ENCODE measurements around the gene LILRA2.
"Not testable (repeated sequence)": the region's sequence is repeated elsewhere in the genome, so short reads cannot be mapped to it uniquely, and the experiment has no call there.

Gene LILRA2

DNA sequence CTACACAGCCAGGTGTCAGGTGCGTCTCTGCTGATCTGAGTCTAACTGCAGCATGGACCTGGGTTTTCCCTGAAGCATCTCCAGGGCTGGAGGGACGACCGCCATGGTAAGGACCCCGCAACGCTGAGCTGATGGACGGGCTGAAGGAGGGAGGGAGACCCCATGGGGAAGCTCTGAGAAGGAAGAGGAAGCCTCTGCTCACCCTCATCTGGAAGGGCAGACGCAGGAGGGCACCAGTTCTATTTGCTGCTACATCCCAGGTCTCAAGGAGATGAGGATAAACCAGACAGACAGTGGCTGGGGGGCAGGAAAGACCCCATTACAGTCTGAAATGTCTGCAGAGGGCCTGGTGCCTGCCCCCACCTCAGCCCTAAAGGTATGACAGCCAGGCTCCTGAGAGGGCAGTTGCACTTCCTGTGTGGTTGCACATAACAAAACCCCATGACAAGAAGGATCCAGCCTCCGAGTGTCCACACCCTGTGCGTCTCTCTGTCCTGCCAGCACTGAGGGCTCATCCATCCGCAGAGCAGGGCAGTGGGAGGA lies at the start of gene LILRA2:
Gene LILRA2, plus strand, starts transcription at position 461 of the 543 bp plus-strand sequence. CDS start 89 bp downstream, outside the sequence.
- DNase-seq = no peak

- no peak for DNase-seq
Measured at GRCh38 chr19:54525636-54526035, 48.0 kb upstream of the LILRA2 start.

- no peak for DNase-seq
Measured at GRCh38 chr19:54526972-54527371, 46.6 kb upstream of the LILRA2 start.

DNA sequence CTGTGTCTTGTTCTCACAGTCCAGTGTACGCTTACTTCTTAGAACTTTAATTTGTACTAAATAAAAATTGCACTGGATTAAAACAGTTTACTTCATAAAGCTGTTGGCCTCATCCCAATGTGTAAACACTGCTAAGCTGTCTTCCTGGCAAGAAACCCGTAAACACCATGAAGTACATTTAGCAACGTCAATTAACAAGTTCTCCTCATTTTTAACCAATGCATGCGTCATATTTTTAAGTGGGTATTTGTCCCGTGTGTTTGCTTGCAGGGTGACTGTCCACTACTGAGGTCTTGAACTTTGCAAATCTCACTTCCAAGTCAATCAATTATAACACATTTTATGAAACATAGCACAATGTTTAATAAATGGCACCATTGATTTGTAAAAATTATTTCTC lies 42.7 kb upstream of the LILRA2 start:
- no peak for DNase-seq

DNA sequence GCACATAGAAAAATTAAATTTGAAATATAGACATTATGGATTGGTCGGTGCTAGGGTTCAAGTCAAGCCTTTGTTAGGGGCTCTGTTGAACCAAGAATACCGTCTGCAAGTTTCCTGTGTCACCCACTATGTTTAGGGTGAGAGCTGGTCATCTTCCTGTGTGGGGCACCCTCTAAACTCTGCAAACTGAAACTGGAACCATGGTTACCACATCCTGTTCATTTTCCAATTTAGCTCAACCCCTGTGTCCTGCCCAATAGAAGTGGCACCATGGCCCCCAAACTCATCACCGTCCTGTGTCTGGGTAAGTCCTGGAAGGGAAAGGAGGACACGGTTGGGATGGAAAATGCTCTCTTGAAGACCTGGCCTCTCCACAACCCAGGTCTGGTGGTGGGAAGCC lies 41.1 kb upstream of the LILRA2 start:
- no peak for DNase-seq

GRCh38 chr19:54533476-54533875 lies 40.1 kb upstream of the LILRA2 start:
- DNase-seq = no peak

DNA sequence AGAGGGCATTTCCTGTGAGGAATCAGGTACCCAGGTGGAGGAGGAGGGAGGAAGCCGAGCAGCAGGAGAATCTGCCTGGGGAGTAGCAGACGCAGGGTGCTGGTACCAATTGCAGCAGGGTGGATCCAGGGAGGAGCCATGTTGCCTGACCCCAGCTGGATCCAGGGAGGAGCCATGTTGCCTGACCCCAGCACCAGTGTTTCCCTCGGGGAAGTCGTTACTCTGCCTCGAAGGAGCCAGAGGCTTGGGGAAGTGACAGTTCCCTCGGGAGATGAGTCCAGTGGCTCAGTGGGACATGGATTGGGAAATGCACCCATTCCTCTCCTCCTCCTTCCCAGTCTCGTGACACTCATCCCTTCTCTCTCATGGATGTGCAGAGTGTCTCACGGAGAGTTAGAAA lies 39.4 kb upstream of the LILRA2 start:
- no peak for DNase-seq

DNA sequence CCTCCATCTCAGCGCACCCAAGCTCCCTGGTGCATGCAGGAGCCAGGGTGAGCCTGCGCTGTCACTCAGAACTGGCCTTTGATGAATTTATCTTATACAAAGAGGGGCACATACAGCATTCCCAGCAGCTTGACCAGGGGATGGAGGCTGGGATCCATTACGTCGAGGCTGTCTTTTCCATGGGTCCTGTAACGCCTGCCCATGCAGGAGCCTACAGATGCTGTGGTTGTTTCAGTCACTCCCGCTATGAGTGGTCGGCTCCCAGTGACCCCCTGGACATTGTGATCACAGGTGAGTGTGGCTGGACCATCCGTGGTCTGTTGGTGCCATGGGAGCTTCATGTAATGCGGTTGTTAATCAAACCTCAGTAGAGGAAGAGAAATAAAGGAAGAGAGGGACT lies 38.0 kb upstream of the LILRA2 start:
- no peak for DNase-seq

GRCh38 chr19:54536956-54537355 lies 36.6 kb upstream of the LILRA2 start:
- no peak for DNase-seq

DNA sequence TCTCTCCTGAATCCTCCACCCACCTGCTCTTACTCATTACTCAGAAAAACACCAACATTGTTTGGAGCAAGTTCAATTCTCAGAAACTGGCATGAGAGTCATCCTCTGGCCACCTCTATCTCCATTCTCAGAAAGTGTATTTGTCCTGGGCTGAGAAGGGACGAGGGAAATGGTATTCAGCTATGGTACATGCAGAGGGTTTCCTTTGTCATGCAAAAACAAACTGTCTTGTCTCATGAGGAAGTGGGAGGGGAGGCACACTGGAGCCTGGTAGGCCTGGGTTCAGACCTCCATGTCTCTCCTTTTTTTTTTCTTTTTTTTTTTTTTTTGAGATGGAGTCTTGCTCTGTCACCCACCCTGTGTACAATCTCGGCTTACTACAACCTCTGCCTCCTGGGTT lies 31.9 kb upstream of the LILRA2 start:
- DNase-seq = no peak

DNA sequence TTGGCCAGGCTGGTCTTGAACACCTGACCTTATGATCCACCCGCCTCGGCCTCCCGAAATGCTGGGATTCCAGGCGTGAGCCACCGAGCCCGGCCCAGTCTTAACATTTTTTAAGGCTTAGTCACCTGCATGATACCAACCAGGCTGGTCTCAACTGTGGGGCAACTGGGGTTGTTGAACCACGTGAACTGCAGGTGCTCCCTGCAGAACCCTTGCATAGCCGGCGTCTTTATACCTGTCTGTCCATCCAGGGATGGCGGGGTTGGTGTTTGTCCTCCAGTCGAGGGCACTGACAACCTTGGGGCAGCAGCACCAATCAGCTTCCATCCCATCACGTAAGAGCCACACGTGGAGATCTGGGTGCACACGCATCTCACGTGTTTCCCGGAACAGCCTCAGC lies 24.8 kb upstream of the LILRA2 start:
- DNase-seq = no peak

- DNase-seq = no peak
Measured at GRCh38 chr19:54549224-54549623, 24.4 kb upstream of the LILRA2 start.

DNA sequence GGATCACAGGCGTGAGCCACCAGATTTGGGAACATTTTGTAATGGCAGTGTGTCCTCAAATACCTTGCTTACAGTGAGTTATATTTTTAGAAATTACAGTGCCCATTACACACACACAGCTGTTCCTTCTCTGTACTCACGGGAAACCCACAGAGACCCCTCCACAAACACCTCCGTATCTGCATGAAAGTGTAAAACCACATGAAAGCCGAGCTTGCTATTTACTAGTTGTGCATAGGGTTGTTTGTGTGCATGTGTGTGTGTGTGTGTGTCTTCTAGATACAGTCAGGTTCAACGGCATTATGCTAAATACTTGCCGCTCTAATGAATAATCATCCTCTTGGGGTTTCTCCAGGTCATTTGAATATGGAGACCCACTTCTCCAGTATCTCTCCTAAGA lies 22.3 kb upstream of the LILRA2 start:
- DNase-seq = no peak

DNA sequence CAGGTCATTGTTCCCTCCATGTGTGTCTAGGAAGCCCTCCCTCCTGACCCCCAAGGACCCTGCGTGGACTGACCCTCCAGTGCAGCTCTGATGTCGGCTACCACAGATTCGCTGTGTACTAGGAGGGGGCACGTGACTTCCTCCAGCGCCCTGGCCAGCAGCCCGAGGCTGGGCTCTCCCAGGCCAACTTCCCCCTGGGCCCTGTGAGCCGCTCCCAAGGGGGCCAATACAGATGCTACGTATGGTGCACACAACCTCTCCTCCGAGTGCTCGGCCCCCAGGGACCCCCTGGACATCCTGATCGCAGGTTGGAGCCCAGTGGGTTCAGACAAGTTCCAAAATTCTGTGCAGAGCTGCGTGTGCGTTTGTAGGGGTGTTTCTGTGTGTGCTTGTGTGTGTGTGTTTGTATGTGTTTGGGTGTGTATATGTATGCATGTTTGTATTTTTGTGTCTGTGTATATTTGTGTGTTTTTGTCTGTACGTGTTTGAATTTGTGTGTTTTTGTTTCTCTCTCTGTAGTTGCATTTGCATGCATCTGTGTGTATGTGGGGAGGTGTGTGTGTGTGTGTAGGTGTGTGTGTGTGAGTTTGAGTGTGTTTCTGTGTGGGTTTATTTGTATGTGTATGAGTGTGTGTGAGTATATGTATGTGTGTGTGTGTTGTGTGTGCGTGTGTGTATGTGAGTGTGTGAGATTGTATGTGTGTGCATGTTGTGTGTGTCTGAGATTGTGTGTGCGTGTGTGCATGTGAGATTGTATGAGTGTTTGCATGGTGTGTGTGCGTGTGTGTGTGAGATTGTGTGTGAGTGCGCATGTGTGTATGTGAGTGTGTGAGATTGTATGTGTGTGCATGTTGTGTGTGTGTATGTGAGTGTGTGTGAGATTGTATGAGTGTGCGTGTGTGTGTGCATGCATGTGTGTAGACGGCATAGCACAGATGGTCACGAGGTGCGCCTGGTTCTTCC lies 21.4 kb upstream of the LILRA2 start:
- DNase-seq = no peak

GRCh38 chr19:54552913-54553310 lies 20.7 kb upstream of the LILRA2 start:
- no peak for DNase-seq

GRCh38 chr19:54554006-54554405 lies 19.6 kb upstream of the LILRA2 start:
- no peak for DNase-seq

DNA sequence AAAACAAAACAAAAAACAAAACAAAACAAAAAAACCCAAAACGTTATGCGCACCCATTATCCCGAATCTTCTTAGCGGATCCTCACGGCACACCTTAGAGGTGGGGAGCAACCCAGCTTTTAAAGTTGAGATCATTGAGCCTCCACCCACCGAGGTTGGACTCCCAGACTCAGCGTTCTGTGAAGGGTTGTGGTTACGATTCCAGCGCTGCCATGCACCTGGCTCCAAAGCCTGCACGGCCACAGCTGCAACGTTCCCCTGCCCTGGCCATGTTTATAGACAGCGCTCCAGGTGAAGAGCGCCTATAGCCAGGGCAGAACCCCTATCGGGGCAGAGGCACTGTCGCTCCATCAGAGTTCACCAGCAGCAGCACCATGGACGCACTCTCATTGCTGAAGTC lies 18.7 kb upstream of the LILRA2 start:
- no peak for DNase-seq

- no peak for DNase-seq
Measured at GRCh38 chr19:54556194-54556593, 17.4 kb upstream of the LILRA2 start.

- no peak for DNase-seq
Measured at GRCh38 chr19:54558339-54558738, 15.3 kb upstream of the LILRA2 start.

GRCh38 chr19:54560881-54561385 lies 12.7 kb upstream of the LILRA2 start:
- DNase-seq = no peak

DNA sequence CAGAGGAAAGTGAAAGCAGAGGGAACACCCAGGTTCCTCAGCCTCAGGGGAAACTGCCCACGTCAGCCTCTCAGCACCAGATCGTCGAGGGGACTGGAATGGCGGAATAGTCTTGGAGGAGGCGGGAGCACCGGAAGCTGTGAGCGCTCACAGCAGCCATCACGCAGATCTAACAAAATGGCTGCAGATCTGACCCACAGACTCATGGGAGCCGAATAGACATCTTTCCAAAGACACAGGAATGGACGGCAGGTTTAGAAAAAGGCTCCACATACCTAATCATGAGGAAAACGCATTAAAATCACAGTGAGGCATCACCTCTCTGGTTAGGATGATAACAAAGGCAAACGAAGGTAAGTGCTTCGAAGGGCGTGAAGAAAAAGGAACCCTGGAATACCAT lies 11.8 kb upstream of the LILRA2 start:
- no peak for DNase-seq

- not testable (repeated sequence) for DNase-seq
Measured at GRCh38 chr19:54563206-54563605, 10.4 kb upstream of the LILRA2 start.

DNA sequence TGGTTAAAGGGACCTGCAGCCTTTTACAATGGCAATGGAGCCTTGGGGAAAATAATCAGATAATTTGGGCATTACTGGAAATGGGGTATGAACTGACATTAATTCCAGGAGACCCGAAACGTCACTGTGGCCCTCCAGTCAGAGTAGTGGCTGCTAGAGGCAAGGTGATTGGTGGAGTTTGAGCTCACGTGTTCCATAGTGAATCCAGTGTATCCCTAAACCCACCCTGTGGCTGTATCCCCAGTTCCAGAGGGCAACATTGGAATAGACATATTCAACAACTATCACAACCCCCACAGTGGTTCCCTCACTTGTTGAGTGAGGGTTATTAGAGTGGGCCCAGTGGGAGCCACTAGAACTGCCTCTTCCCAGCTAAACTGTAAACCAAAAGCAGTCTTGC lies 3.3 kb upstream of the LILRA2 start:
- DNase-seq = no peak
